ENCODE results near the gene ZBTB39.
"Not testable (repeated sequence)": the region's sequence is repeated elsewhere in the genome, so short reads cannot be mapped to it uniquely, and the experiment has no call there.

DNA sequence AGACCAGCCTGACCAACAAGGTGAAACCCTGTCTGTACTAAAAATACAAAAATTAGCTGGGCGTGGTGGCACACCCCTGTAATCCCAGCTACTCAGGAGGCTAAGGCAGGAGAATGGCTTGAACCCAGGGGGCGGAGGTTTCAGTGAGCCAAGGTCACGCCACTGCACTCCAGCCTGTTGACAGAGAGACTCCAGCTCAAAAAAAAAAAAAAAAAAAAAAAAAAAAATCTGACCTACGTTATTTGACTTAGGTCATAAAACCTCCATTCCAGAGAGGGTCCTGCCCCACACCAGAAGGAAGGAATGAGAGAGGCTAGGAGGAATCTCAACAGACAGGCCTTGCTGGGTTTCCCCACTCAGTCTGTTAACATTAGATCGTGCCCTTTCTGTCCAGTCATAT is 12.0 kb upstream of the ZBTB39 start:
- TF ChIP-seq, protein P1, sequence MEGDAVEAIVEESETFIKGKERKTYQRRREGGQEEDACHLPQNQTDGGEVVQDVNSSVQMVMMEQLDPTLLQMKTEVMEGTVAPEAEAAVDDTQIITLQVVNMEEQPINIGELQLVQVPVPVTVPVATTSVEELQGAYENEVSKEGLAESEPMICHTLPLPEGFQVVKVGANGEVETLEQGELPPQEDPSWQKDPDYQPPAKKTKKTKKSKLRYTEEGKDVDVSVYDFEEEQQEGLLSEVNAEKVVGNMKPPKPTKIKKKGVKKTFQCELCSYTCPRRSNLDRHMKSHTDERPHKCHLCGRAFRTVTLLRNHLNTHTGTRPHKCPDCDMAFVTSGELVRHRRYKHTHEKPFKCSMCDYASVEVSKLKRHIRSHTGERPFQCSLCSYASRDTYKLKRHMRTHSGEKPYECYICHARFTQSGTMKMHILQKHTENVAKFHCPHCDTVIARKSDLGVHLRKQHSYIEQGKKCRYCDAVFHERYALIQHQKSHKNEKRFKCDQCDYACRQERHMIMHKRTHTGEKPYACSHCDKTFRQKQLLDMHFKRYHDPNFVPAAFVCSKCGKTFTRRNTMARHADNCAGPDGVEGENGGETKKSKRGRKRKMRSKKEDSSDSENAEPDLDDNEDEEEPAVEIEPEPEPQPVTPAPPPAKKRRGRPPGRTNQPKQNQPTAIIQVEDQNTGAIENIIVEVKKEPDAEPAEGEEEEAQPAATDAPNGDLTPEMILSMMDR (conservative IDR thresholded peaks at IDR 0.05), result not testable (repeated sequence)
- not testable (repeated sequence) for TF ChIP-seq ZFX (IDR thresholded peaks at IDR 0.05)
